HG02884 (cell line): ENCODE measurements around the gene MAPKBP1.

Experiments
- ATAC-seq: cut with Tn5 transposase; IDR thresholded peaks from one replicate; pipeline ENCODE4 v1.9.1; 2021; ENCODE audit warnings: mild to moderate bottlenecking, moderate library complexity; ENCODE audit not compliant: unreplicated experiment

MAPKBP1 gene

DNA sequence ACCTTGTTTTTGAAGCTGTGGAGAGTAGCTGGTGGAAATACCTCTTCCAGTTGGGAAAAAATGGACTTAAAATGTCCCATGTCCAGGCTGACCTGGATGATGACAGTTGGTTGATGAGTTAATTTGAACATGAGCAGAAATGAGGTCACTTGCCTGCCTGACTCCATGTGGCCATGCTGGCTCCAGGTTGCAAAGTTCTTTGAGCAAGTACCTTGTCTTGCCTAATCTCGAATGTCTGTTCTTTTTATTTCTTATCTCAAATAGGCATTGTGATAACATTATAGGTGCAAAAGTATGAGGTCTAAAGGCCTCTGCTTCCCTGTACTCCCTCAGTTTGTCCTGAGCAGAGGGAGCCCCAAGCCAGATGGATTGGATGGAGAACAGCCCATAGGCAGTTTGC is 9.0 kb downstream of the MAPKBP1 start:
- ATAC-seq = no peak

- no peak for ATAC-seq
These were observed 14.0 kb downstream of the MAPKBP1 start for GRCh38 chr15:41788262-41788661.

DNA sequence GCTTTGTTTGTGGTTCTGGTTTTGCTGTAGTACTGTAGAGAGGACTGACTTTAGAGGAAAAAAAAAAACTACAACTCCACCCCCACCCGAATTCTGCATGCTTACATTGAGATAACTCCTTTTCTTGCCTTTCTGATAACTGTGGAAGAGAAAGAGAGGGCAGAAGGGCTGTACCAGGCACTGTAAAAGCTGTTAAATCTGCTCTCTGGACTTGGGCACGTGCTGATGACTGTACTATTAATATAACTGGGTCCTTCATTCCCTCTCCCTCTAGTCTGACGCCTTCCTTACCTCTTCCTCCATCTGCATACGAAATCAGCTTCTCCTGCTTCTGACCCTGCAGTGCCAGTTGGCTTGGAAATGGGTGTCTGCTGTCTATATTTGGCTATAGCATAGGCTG is 15.0 kb downstream of the MAPKBP1 start:
- ATAC-seq = no peak

DNA sequence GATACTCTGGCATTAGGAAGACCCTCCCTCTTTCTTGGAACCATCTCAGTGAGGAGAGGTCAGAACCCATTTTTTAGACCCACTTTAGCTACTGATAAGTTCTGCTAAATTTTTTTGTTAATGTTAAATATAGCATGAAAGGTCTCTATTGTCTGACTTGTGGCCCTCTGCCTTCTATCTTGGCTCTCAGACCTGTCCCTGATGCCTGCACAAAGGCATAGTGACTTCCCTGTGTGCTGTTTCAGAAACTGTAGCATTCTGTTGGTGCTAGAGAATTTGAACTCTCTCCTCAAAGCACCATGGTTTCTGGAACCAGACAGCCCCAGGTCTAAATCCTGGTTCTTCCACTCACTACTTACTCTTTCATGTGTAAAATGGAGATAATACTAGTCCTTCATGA is 15.4 kb downstream of the MAPKBP1 start:
- no peak for ATAC-seq

DNA sequence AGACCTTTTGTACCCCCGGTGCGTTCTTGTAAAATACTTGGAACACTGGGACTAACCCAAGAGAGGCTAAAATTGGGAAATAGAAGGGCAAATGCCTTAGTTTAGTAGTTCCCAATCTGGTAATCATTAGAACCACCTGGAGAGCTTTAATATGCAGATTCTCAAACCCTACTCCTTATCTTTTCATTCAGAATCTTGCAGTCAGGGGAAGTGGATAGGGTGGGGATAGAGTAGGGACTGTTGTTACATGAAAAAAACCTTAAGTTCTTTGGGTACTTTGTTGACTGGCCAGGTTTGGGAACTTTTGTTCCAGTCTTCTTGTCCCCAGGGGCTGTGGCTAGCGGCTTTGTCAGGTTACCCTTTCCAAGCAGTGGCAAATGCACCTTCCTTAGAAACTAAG is 15.9 kb downstream of the MAPKBP1 start:
- no peak for ATAC-seq

GRCh38 chr15:41790756-41791546 is 16.7 kb downstream of the MAPKBP1 start:
- ATAC-seq = no peak

GRCh38 chr15:41791547-41791937 is 17.3 kb downstream of the MAPKBP1 start:
- no peak for ATAC-seq

GRCh38 chr15:41792000-41792637 is 17.8 kb downstream of the MAPKBP1 start:
- ATAC-seq = no peak

GRCh38 chr15:41794081-41794480 is 19.8 kb downstream of the MAPKBP1 start:
- no peak for ATAC-seq

GRCh38 chr15:41795996-41796856 is 21.9 kb downstream of the MAPKBP1 start:
- no peak for ATAC-seq

DNA sequence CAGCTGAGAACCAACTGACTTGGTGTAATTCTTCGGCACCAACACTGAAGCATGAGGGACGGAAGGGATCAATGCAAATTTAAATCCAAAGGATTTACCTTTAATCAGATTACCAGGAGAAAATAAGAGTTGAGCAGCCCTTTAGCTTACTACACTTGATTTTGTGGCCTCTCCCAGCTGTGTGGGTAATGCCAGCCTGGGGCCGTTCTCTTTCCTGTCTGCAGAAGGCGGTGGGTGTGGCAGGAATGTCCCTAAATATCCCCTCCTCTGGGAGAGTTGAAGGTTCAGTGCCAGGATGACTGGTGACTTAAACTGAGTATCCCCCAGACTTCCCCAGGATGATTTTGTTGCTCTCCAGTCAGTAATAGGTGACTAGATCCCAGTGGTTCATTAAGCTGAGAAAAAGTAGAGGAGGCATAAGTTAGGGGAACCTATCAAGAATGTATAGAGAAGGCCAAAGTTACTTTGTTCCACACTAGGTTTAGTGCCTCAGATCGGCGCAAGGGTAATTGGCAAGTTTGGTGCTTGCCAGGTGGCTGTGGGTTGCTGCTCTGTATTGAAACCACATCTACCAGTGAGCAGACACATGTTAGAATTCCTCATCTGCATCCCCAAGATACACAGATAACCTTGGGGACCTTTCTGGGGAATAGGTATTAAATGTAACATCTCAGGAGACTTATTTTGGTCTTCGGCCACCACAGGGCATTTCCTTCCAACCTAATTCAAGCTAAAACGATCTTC is 23.1 kb downstream of the MAPKBP1 start:
- no peak for ATAC-seq

DNA sequence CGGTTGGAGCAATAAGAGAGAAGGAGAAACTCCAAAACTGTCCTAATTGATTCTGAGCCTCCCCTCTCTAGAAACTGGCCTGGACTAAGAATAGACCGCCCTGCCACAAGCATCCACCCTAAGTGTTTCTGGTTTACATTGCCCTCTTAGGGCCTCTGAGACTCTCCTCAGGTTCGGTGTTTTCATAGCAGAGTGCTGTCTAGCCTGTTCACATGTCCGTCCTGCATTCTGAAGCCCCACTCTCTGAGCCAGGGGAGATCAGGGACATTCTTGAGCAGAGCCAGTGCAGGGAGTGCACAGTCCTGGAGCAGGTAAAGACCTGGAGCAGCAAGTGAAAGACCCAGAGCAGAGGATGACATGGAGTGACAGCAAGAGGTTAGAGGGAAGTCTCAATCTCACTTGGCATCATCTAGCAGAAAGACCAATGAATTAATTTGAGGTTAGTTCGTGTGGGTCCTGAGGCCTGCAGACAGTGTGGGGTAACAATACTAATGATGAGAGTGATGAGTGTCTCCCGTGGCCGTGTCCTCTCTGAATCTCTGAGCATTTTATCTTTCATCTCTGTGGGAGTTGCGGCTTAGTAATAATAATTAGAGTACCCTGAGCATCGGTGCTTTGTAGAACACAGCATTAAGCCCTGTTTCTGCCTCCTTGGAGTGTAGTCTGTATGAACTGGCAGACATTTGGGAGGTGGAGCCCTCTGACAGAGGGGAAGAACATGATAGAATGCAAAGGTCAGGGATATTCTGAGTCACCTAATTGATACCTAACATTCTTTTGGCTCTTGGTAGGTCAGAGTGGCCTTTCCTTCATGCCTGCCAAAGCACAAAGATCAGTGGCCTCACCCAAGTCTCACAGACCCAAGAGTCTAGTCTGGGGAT is 24.6 kb downstream of the MAPKBP1 start:
- no peak for ATAC-seq

DNA sequence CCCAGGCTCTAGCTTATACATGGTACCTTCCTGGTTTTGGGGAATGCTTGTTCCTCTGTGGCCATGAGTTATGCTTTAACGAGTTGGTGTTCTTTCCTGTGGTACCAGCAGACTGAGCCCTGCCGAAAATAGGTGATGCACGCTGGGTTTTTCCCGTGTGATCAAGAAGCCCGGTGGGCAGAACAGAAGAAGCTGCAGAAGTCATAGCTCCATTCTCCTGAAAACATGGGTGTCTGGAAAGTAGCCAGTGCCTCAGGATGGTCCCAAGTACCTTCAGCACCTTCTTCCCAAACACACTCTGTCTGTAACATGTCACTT is 25.2 kb downstream of the MAPKBP1 start:
- ATAC-seq = no peak

DNA sequence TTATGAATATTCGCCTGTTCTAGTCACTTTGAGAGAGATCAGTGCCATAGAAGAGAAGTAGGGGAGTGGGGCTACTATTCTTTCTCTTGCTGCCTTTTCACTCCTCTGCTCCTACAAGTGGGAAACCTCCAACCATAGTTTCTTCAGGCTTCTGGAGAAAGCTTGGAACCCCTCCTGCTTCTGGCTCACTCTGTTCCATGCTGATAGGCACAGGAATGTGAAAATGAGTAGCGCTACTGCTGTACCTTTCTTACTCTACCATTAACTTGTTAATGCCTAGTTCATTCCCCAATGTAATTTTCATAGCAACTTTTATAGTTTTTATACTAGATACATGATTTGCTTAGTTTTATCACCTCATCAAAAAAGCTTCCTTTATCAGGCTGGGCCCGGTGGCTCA is 26.9 kb downstream of the MAPKBP1 start:
- no peak for ATAC-seq

- no peak for ATAC-seq
These were observed 27.7 kb downstream of the MAPKBP1 start for GRCh38 chr15:41801850-41802455.

- ATAC-seq = no peak
These were observed 30.1 kb downstream of the MAPKBP1 start for GRCh38 chr15:41804361-41804760.

DNA sequence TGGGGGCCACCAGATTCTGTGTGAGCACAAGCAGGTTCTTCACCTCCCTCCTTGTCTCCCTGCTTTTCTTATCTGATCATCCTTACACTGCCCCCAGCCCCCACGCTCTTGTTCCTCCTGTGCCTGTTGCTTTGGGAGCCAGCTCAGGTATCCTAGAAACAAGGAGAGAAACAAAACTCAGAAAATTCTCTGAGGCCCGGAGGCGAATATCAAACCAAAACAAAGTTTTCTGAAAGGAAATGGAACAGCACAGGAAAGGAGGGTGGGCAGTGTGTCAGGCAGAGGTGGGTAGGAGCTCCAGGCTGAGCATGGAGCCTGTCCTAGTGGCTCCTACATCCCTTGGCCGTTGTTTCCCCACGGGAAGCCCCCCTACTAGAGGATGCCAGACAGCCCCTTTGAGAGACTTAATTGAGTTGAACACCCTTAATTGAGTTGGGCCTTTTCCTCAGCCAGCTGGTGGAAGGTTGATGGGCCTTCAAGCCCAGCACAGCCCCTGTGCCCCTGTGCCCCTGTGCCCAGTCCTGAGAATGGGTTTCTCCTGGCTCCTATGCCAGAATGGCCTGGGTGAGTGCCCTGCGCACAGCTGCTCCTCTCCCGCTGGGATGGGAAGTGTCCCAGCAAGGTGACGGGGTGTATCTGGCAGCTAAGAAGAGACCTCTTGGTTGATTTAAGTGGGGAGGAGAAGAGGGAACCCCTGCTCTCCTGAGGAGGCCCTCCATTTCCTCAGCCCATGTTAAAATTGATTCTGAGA is 30.8 kb downstream of the MAPKBP1 start:
- ATAC-seq = no peak

- no peak for ATAC-seq
These were observed 31.4 kb downstream of the MAPKBP1 start for GRCh38 chr15:41805711-41806110.
